ENCODE data around the gene NR1H3. TPM values are rescaled to one million over a fixed set of nuclear protein-coding genes. Genes with fewer than 3 reads are reported as not detected.
"Not testable (repeated sequence)": the region's sequence is repeated elsewhere in the genome, so short reads cannot be mapped to it uniquely, and the experiment has no call there.

NR1H3 gene
- total and polyA plus RNA-seq, 4 donors = 35.0 to 62.0 (median 57.0) TPM

GRCh38 chr11:47314992-47315391 lies 57.2 kb downstream of the NR1H3 start:
- ATAC-seq (ENCODE audit: insufficient read depth, low FRiP score) (no peak), DNase-seq (no peak)
- Histone ChIP-seq H3K9me3 (ENCODE audit: control insufficient read depth in 4 of 4, insufficient read depth in 3 of 4, low read length in 3 of 4) (no peaks in the 10 kb centered on the region), H3K4me1 (ENCODE audit: control insufficient read depth in 5 of 5, insufficient read depth in 5 of 5, low read length in 5 of 5) (peaks cover 0 to 2% (median 0%) of the 10 kb centered on the region in 5 donors), H3K36me3 (ENCODE audit: control insufficient read depth in 4 of 4, insufficient read depth in 4 of 4, low read length in 4 of 4) (peaks cover 12 to 45% (median 32%) of the 10 kb centered on the region in 4 donors), H3K9ac (ENCODE audit: insufficient read depth in 1 of 2, low read length in 2 of 2) (no peak overlapping the region), H3K27me3 (ENCODE audit: control insufficient read depth in 3 of 3, insufficient read depth in 3 of 3, low read length in 2 of 3) (no peaks in the 10 kb centered on the region), H3K27ac (ENCODE audit: low read depth in 1 of 2, low read length in 1 of 2) (no peak overlapping the region), H3K4me3 (no peak overlapping the region)
- 89 to 96% methylated on average over 5 of the region's 5 CpGs for WGBS, 2 donors
- no peak for TF ChIP-seq CTCF (IDR thresholded peaks at IDR 0.05; ENCODE audit: control extremely low read depth, extremely low read depth)

GRCh38 chr11:47316501-47316900 lies 58.7 kb downstream of the NR1H3 start:
- not testable (repeated sequence) for H3K27ac ChIP-seq (ENCODE audit: low read depth in 1 of 2, low read length in 1 of 2); H3K9ac ChIP-seq (ENCODE audit: insufficient read depth in 1 of 2, low read length in 2 of 2); H3K27me3 ChIP-seq (ENCODE audit: control insufficient read depth in 3 of 3, insufficient read depth in 3 of 3, low read length in 2 of 3); H3K9me3 ChIP-seq (ENCODE audit: control insufficient read depth in 4 of 4, insufficient read depth in 3 of 4, low read length in 3 of 4); H3K4me3 ChIP-seq; H3K4me1 ChIP-seq (ENCODE audit: control insufficient read depth in 5 of 5, insufficient read depth in 5 of 5, low read length in 5 of 5); ATAC-seq (ENCODE audit: insufficient read depth, low FRiP score); DNase-seq
- H3K36me3 ChIP-seq (ENCODE audit: control insufficient read depth in 4 of 4, insufficient read depth in 4 of 4, low read length in 4 of 4) = peaks cover 12 to 39% (median 28%) of the 10 kb centered on the region in 4 donors
- WGBS, 2 donors = 97% methylated on average over 8 of the region's 8 CpGs

- DNase-seq (no peak), ATAC-seq (ENCODE audit: insufficient read depth, low FRiP score) (no peak)
- TF ChIP-seq CTCF (IDR thresholded peaks at IDR 0.05; ENCODE audit: control extremely low read depth, extremely low read depth) = no peak
- H3K4me1 ChIP-seq (ENCODE audit: control insufficient read depth in 5 of 5, insufficient read depth in 5 of 5, low read length in 5 of 5) = peaks cover 0 to 2% (median 0%) of the 10 kb centered on the region in 5 donors
- no peaks in the 10 kb centered on the region for H3K27me3 ChIP-seq (ENCODE audit: control insufficient read depth in 3 of 3, insufficient read depth in 3 of 3, low read length in 2 of 3)
- no peak overlapping the region for H3K27ac ChIP-seq (ENCODE audit: low read depth in 1 of 2, low read length in 1 of 2)
- WGBS, 2 donors = 60 to 76% methylated on average over 5 of the region's 5 CpGs
- H3K9ac ChIP-seq (ENCODE audit: insufficient read depth in 1 of 2, low read length in 2 of 2) = no peak overlapping the region
- H3K4me3 ChIP-seq = no peak overlapping the region
- no peaks in the 10 kb centered on the region for H3K9me3 ChIP-seq (ENCODE audit: control insufficient read depth in 4 of 4, insufficient read depth in 3 of 4, low read length in 3 of 4)
- peaks cover 6 to 32% (median 26%) of the 10 kb centered on the region in 4 donors for H3K36me3 ChIP-seq (ENCODE audit: control insufficient read depth in 4 of 4, insufficient read depth in 4 of 4, low read length in 4 of 4)
Observed at GRCh38 chr11:47317064-47317828, 59.5 kb downstream of the NR1H3 start.

GRCh38 chr11:47318166-47318565 lies 60.4 kb downstream of the NR1H3 start:
- Histone ChIP-seq H3K4me1 (ENCODE audit: control insufficient read depth in 5 of 5, insufficient read depth in 5 of 5, low read length in 5 of 5) (peaks cover 0 to 2% (median 0%) of the 10 kb centered on the region in 5 donors), H3K9me3 (ENCODE audit: control insufficient read depth in 4 of 4, insufficient read depth in 3 of 4, low read length in 3 of 4) (no peaks in the 10 kb centered on the region), H3K27me3 (ENCODE audit: control insufficient read depth in 3 of 3, insufficient read depth in 3 of 3, low read length in 2 of 3) (no peaks in the 10 kb centered on the region), H3K36me3 (ENCODE audit: control insufficient read depth in 4 of 4, insufficient read depth in 4 of 4, low read length in 4 of 4) (peaks cover 6 to 27% (median 25%) of the 10 kb centered on the region in 4 donors), H3K9ac (ENCODE audit: insufficient read depth in 1 of 2, low read length in 2 of 2) (no peak overlapping the region), H3K27ac (ENCODE audit: low read depth in 1 of 2, low read length in 1 of 2) (no peak overlapping the region), H3K4me3 (no peak overlapping the region)
- ATAC-seq (ENCODE audit: insufficient read depth, low FRiP score) (no peak), DNase-seq (no peak)
- 89 to 92% methylated on average over 2 of the region's 2 CpGs for WGBS, 2 donors
- no peak for TF ChIP-seq CTCF (IDR thresholded peaks at IDR 0.05; ENCODE audit: control extremely low read depth, extremely low read depth)

Other genes with a start within 250 kb of the NR1H3 start
- gene ARFGAP2, start 81.1 kb upstream of the NR1H3 start, total RNA-seq = 100 to 1,000 TPM; 108 to 140 TPM
- gene ARFGAP2, start 81.1 kb upstream of the NR1H3 start, polyA plus RNA-seq = 10 to 100 TPM; 51.2 to 80.2 TPM
- gene PACSIN3, start 71.6 kb upstream of the NR1H3 start, total RNA-seq = 10 to 100 TPM; 34.7 to 53.3 TPM
- gene PACSIN3, start 71.6 kb upstream of the NR1H3 start, polyA plus RNA-seq = 10 to 100 TPM; 20.6 to 37.9 TPM
- 10 to 100 TPM; 14.4 to 33.9 TPM for gene DDB2, start 43.0 kb upstream of the NR1H3 start, total RNA-seq
- gene DDB2, start 43.0 kb upstream of the NR1H3 start, polyA plus RNA-seq = 10 to 100 TPM; 16.8 to 36.4 TPM
- 10 to 100 TPM; 50.9 to 74.7 TPM for gene ACP2, start 9.2 kb upstream of the NR1H3 start, total RNA-seq
- 10 to 100 TPM; 40.6 to 70.8 TPM for gene ACP2, start 9.2 kb upstream of the NR1H3 start, polyA plus RNA-seq
- gene MADD, start 12.1 kb downstream of the NR1H3 start, total RNA-seq = 10 to 100 TPM; 48.9 to 56.8 TPM
- 10 to 100 TPM; 15.9 to 25.4 TPM for gene MADD, start 12.1 kb downstream of the NR1H3 start, polyA plus RNA-seq
- 1 to 10 TPM; 1.0 to 1.1 TPM for gene MYBPC3, start 94.7 kb downstream of the NR1H3 start, total RNA-seq
- gene MYBPC3, start 94.7 kb downstream of the NR1H3 start, polyA plus RNA-seq = 1 to 10 TPM in 1 of 2 donors, under 1 TPM in 1; 0.89 to 3.4 TPM
- 100 to 1,000 TPM in 1 of 2 donors, 10 to 100 TPM in 1; 27.6 to 188 TPM for gene SPI1, start 120.6 kb downstream of the NR1H3 start, total RNA-seq
- gene SPI1, start 120.6 kb downstream of the NR1H3 start, polyA plus RNA-seq = 100 to 1,000 TPM; 123 to 344 TPM
- gene SLC39A13, start 150.6 kb downstream of the NR1H3 start, total RNA-seq = 10 to 100 TPM; 31.8 to 83.8 TPM
- 10 to 100 TPM; 67.5 to 82.2 TPM for gene SLC39A13, start 150.6 kb downstream of the NR1H3 start, polyA plus RNA-seq
- 100 to 1,000 TPM in 1 of 2 donors, 10 to 100 TPM in 1; 61.6 to 137 TPM for gene PSMC3, start 168.4 kb downstream of the NR1H3 start, total RNA-seq
- gene PSMC3, start 168.4 kb downstream of the NR1H3 start, polyA plus RNA-seq = 100 to 1,000 TPM; 145 to 192 TPM
- gene RAPSN, start 191.1 kb downstream of the NR1H3 start, total RNA-seq = 1 to 10 TPM in 1 of 2 donors, not detected in 1; 1.5 TPM
- under 1 TPM; 0.38 to 0.49 TPM for gene RAPSN, start 191.1 kb downstream of the NR1H3 start, polyA plus RNA-seq